ENCODE measurements around the gene GIMAP4. TPM values are rescaled to one million over a fixed set of nuclear protein-coding genes. Genes with fewer than 3 reads are reported as not detected.

GIMAP4 gene
- polyA plus RNA-seq, 3 donors: 27.7 to 33.5 (median 27.8) TPM

Other genes with a start within 250 kb of the GIMAP4 start
- 10 to 100 TPM; 19.8 to 27.1 (median 23.0) TPM for gene LRRC61, start 244.0 kb upstream of the GIMAP4 start, polyA plus RNA-seq (ENCODE audit: insufficient read length in 3 of 3)
- gene ACTR3C, start 243.8 kb upstream of the GIMAP4 start, polyA plus RNA-seq (ENCODE audit: insufficient read length in 3 of 3): 10 to 100 TPM in 2 of 3 donors, 1 to 10 TPM in 1; 8.9 to 10.5 (median 10.4) TPM
- 10 to 100 TPM; 39.2 to 49.2 (median 40.8) TPM for gene RARRES2, start 225.8 kb upstream of the GIMAP4 start, polyA plus RNA-seq (ENCODE audit: insufficient read length in 3 of 3)
- 10 to 100 TPM; 76.5 to 84.8 (median 79.6) TPM for gene REPIN1, start 198.6 kb upstream of the GIMAP4 start, polyA plus RNA-seq (ENCODE audit: insufficient read length in 3 of 3)
- gene ZNF775, start 188.1 kb upstream of the GIMAP4 start, polyA plus RNA-seq (ENCODE audit: insufficient read length in 3 of 3): 1 to 10 TPM; 3.6 to 4.1 (median 4.1) TPM
- 10 to 100 TPM in 1 of 3 donors, 1 to 10 TPM in 2; 8.2 to 11.3 (median 9.4) TPM for gene GIMAP8, start 116.8 kb upstream of the GIMAP4 start, polyA plus RNA-seq (ENCODE audit: insufficient read length in 3 of 3)
- gene GIMAP7, start 52.5 kb upstream of the GIMAP4 start, polyA plus RNA-seq (ENCODE audit: insufficient read length in 3 of 3): 10 to 100 TPM; 19.2 to 20.2 (median 20.1) TPM
- 10 to 100 TPM; 16.6 to 18.1 (median 18.0) TPM for gene GIMAP6, start 65.0 kb downstream of the GIMAP4 start, polyA plus RNA-seq (ENCODE audit: insufficient read length in 3 of 3)
- gene GIMAP2, start 118.3 kb downstream of the GIMAP4 start, polyA plus RNA-seq (ENCODE audit: insufficient read length in 3 of 3): 10 to 100 TPM in 2 of 3 donors, 1 to 10 TPM in 1; 9.7 to 10.5 (median 10.1) TPM
- gene GIMAP1, start 149.2 kb downstream of the GIMAP4 start, polyA plus RNA-seq (ENCODE audit: insufficient read length in 3 of 3): 1 to 10 TPM; 2.0 to 3.1 (median 2.4) TPM
- 1 to 10 TPM; 5.9 to 7.3 (median 6.9) TPM for gene GIMAP5, start 170.0 kb downstream of the GIMAP4 start, polyA plus RNA-seq (ENCODE audit: insufficient read length in 3 of 3)
- 100 to 1,000 TPM in 1 of 3 donors, 10 to 100 TPM in 2; 80.2 to 115 (median 87.1) TPM for gene TMEM176B, start 233.0 kb downstream of the GIMAP4 start, polyA plus RNA-seq (ENCODE audit: insufficient read length in 3 of 3)
- gene TMEM176A, start 233.4 kb downstream of the GIMAP4 start, polyA plus RNA-seq (ENCODE audit: insufficient read length in 3 of 3): 100 to 1,000 TPM in 1 of 3 donors, 10 to 100 TPM in 2; 80.7 to 126 (median 89.0) TPM

Data from right renal cortex interstitium (tissue), 3 donors.